GM21360 (cell line): Measurements from ENCODE around the gene SGMS1.
A peak's percentile ranks its signal among the peaks of the same experiment; 100 is the strongest.
"Not testable (repeated sequence)": the region's sequence is repeated elsewhere in the genome, so short reads cannot be mapped to it uniquely, and the experiment has no call there.

Source experiments
- ATAC-seq: cut with Tn5 transposase; IDR thresholded peaks from one replicate; pipeline ENCODE4 v1.9.1; 2021; ENCODE audit warnings: mild to moderate bottlenecking, moderate library complexity; ENCODE audit not compliant: unreplicated experiment

Gene SGMS1

DNA sequence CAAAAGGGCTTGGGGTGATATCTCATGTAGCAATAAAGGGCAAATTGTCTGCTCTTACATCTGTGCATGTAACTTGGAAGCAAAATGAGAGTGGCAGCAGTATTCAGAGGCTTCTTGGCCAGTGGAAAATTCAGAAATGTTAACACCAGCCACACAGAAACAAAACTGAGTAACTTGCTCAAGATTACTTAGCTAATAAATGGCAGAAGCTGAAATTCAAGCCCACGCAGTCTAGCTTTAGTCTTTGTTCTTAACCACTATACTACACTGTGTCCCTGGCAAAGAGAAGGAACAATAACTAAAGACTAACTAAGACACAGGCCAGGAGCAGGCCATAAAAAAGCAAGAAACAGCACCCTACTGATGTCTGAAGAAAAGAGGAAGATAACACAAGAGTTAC lies 186.5 kb downstream of the SGMS1 start:
- no peak for ATAC-seq

DNA sequence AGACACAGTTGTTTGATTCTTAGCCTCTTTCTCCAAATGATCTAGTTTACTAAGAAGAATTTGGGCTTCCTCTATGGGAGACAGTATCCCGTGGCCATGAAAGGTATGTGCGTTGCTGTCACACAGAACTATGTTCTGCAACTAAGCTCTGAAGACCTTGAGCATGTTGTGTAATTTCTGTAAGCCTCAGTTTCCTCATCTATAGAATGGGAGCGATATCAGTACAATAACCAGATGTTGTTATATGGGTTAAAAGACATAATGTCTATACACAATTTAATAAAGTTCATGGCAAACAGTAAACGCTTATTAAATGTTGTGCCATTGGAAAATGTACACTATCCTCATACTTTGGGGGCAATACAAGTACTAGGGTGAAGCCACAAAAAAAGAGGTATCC lies 187.0 kb downstream of the SGMS1 start:
- ATAC-seq = no peak

DNA sequence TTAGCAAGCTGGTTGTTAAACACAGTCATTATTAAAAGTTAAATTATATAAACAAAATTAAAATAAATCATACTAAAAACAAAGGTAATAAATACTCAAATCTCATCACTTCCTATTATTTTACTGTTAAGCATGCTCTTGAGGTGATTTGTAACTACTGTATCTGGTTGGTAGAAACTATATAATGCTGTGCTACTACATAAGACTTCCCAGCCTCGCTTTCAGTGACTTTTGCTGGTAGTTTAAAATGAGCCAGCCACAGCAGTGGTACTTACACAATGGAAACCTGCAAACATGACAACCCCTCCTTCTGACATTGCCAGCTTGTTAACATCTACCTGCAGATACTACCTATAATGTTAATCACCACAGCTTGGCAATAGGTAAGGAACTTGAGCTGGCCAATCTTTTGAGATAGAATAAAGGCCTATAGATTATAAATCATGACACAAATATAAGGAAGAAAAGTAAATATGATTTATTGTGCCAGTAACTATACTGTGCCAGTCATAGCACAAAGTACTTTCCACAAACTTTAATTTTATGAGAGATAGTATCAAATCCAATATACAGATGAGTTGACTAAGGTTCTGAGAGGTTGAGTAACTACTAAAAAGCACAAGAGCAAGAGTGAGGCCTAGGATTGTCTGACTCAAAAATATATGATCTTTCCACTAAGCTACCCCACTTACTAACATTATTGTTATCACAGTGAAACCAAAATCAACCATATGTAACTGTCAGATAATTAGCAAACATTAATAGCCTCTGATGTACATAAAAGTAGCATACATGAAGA lies 191.3 kb downstream of the SGMS1 start:
- peak; percentile 41 for ATAC-seq

DNA sequence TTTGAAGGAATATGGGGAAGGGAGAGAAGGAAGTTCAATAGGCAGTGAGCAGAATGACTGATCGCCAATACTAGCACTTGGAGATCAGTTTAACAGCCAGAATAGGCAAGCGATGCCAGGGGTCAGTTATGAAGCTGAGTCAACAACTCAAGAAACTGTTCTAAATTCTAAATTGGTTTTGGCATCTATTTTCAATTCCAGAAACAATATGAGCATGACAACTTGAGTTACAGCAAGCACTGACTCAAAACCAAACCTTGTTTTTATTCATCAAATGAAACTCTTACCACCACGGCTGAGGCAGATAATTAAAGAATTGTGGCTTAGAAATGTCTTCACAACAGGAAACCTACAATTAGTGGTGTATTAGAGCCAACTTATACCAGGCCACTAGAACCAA lies 192.0 kb downstream of the SGMS1 start:
- ATAC-seq = peak; percentile 80

DNA sequence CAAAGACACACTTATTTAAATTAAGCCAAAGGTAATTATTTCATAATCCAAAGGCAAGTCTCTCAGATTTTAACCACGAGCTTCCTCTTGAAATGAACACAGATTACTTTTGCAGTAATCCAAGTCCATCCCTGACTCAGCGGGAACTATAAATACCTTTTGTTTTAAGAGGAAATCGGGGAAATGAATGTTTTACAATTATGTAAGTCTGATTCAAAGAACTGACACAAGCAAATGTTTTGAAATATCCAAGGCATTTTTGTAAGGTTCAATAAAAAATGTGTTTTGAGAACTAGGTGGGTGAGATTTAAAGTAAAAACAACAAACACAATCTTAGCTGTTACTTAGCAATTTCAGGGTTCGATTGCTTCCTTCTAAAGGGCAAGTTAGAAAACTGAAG lies 192.6 kb downstream of the SGMS1 start:
- ATAC-seq = no peak

DNA sequence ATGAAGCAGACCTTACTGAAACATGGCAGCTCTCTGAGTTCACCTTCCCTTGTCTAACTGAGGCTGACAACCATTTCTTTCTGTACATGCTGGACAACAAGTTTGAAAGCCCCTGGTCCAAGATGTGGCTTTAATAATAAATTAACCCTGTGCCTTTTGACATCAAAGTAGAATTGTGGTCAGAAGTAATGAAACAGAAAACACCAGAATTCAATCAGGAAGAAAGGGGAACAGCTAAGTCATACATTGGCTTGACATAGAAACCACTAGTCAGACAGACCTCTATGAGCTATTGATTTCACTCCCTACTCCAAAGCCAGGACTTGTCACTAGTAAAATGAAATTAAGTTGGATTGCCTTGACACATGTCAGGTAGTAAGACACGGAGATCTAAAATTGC lies 197.3 kb downstream of the SGMS1 start:
- no peak for ATAC-seq

DNA sequence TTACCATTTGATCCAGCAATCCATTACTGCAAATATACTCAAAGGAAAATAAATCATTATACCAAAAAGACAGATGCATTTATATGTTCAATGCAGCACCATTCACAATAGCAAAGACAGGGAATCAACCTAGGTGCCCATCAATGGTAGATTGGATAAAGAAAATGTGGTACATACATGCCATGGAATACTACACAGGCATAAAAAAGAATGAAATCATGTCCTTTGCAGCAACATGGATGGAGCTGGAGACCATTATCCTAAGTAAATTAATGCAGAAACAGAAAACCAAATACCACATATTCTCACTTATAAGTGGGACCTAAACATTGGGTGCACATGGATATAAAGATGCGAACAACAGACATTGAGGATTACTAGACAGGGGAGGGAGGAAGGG lies 198.5 kb downstream of the SGMS1 start:
- ATAC-seq = not testable (repeated sequence)

DNA sequence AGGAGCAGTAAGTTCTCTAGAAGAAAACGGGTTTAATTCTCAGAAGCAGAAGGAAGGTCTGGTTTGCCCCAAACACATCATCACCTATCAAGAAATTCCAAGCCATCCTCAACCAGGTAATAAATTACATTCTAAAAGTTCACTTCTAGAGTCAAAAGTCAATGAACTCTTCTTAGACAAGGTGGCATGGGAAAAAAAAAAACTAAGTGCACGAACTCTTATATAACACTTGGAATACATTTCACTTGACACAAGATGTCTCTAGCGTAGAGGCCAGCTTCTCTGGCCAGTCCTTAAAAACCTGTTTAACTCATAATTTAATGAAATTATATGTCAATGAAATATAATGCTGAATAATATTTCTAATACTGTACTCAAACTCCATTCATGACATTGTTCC lies 200.3 kb downstream of the SGMS1 start:
- ATAC-seq = no peak

DNA sequence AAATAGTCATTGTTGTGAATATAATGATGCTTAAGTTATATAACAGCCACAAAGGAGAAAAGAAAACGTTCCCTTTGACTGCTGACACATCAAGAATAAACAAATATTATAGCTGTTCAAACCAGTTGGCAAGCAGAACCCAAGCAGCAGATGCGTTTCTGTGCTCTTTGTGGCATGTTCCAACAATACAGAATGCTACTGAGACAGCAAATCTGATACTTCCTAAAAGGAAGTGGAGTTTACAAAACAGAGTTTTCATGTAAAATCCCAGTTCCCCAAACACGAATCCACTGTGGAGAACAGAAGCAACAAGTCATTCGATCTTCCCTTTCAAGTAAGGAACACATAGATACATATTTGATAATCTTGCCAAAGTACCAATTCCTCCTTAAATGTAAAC lies 201.5 kb downstream of the SGMS1 start:
- ATAC-seq = no peak

DNA sequence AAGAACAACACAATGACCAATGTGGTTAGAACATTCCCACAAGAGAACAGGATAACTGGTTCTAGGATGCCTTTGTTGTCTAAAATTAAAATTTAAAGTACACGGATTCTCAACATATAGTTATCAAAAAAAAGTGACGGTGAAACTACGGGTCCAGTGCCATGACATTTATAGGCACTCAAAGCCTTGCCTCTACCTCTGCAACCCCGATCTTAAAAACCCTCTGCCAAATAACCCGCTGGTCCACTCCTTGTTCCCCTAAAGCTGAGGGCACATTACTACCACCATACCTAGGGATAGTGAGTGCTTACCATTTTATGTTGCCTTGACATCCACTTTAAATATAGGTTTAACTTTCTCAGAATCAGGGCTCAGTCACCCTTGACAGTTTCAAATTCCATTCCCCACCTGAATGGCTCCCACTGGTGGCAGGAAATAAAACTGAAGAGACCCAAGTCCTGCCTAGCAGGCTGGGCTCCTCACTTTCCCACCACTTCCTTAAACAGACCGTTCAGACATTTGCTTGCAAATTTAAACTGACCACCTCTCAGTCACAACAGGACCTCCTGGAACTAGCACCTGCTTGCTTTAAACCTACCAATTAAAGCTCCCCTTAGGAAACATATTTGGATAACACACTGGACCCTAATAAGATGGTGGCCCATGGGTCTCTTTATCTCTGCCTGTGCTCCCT lies 202.6 kb downstream of the SGMS1 start:
- ATAC-seq = peak; percentile 36

DNA sequence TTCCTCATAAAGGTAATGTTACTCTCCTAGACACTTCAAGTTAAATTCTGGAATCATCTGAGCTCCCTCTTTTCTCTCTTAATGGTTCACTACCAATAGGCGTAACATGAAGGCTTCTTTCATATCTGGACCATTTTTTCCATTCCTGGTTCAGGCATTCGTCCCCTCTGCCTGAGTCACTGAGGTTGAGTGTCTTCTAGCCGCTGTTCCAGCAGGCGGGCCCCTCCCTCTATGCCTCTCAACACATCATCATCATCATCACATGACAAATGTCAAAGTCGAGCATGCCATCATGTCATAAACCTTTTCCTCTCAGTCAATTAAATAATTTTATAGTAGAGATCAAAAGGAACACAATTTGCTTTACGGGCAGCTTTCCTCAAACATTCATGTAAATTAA lies 203.6 kb downstream of the SGMS1 start:
- ATAC-seq = no peak

DNA sequence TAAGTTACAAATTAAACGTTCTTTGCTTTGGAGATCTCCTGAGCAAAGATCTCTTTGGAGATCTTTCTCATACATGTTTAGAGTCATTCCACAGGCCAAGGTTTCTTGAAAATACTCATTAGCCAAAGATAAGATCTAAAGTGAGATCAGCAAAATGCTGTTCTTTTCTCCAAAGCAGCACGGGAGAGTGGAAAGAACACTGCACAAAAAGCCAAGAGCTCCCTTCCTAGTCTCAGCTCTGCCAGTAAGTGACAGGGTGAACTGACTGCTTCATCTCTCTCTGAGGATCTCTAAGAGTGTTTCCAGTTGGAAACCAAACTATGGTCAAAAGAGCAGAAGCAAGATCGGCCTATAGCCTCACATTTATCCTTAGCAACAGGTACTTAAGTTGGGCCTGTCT lies 204.0 kb downstream of the SGMS1 start:
- ATAC-seq = no peak

DNA sequence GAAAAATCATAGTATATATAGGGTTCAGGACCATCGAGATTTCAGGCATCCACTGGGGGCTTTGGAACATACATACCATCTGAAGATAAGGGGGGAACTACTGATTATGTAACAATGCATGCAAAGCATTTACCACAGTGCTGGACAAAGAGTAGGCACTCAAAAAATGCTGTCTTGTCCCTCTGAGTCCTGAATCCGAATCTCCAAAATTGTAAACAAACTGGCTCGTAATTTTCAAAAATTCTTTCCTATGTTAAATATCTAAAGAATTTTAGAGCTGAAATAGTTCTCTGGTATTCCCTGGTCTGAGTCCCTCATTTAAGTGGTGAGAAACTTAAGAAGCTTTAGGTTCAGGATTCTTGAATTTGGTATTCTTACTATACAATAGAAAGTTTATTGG lies 204.7 kb downstream of the SGMS1 start:
- ATAC-seq = no peak

DNA sequence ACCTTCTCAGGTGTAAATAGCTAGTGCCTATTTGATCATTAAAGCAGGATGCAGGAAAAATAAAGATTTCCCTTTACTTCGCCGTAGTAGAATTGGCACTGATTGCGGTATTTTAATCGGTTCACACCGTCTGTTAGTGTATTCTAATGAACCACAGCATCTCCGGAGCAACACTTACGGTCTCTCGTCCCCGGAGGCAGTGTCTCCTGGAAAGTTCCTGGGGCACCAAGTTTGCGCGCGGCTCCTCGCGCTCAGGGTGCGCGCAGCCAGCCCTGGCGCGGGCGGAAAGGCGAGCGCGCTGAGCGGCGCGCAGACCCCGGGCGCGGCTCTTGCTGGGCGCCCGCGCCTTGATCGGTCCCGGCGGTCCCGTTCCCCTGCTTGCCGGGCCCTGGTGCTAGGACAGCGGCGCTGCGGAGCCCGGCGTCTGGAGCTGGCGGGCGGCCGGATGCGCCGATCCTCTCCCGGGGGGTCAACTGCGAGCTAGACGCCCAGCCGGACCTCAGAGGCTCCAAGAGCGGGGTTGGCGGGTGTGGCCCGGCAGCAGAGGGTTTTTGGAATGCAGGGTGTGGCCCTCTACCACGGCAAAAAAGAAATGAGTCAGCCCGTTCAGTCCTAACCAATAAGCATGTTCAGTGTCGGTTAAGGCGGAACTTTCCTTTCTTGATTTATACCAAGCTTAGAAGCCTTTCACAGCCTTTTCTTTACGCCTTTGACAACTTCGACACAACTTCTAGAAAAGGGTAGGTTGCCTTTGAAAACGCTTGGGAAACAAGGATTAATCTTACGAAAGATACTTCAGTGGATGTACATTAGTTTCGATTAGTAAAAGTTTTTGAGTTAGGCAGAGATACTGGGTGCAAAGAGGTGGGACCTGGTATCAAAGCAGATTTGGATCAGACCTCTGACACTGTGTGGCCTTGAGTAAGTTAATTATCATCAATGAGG lies 205.6 kb downstream of the SGMS1 start:
- ATAC-seq = peak; percentile 72

DNA sequence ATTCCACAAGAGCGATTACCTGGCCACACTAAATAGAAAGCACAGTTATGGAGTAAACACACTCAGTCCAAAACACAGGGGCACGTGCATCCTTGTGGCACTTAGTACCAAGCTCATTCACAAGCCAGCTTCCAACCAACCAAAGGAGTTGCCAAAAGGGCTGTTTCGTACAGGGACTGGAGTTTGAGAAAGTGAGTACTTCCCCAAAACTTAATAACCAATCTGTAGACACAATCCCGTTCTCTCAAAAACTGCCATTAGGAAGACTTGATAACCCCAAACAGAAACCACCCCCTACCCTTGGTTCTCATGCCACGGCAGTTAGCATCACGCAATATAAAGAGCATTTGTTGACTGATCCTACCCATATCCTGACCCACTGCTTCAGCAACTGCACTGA lies 206.3 kb downstream of the SGMS1 start:
- peak; percentile 8 for ATAC-seq

DNA sequence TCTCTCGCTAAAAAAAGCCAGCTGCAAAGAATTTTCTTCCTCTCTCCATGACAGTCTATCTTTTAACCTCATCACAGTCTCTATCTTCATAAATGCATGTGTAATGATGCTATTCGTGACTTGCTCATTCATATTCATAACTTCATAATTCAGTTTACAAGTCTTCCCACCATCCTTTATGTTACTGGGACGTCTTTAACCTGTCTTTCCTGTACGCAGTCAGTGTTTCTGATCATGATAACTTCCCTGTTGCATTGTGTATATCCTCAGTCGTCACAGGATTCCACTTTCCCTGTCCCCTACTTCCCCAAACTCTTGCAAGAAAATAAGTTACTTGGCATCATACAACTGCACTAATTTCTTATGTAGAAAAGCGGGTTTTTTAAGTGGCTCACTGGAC lies 206.9 kb downstream of the SGMS1 start:
- no peak for ATAC-seq

DNA sequence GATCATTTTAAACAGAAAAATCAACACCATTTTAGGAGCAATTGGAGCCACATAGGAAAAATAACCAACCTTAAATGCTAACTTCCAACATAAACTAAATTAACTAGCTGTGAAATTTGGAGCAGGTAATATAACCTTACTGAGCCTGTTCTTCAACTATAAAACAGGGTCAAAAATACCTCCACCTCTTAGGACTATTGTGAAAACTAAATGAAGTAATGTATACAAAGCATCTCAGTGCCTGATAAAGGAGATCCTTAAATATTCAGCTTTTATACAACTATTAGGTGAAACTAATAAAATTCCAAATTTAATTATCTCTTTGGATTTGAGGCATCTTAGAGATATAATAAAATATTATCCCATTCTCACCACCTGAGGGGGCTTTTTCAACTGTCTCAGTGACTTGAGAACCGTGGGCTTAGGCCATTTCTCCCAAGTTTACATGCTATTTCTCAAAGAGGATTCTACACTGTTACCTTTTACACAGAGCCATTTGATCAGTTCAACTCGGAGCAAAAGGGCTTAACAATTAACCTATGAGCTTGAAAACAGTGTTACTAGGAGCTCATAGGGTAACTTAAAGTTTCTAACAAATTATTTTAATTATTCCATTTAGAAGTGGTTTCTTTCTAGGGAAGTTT lies 207.5 kb downstream of the SGMS1 start:
- no peak for ATAC-seq

DNA sequence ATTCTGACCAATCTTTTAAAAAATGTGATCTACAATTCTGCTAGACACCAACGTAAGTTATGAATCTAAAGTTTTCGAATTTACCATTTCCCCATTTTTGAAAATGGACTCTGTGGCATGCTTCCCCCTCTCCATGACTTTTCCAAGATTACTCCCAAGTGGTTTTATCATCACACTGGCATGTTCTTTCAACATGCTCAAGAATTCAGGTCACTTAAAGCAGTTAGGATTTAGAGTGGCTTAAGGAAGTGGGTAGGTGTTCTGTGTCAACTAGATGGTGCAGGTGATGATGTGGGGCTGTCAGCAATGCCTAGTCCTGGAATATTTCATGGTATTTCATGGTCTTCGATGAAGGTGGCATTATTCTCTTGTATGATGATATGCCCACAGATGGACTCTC lies 208.5 kb downstream of the SGMS1 start:
- no peak for ATAC-seq

DNA sequence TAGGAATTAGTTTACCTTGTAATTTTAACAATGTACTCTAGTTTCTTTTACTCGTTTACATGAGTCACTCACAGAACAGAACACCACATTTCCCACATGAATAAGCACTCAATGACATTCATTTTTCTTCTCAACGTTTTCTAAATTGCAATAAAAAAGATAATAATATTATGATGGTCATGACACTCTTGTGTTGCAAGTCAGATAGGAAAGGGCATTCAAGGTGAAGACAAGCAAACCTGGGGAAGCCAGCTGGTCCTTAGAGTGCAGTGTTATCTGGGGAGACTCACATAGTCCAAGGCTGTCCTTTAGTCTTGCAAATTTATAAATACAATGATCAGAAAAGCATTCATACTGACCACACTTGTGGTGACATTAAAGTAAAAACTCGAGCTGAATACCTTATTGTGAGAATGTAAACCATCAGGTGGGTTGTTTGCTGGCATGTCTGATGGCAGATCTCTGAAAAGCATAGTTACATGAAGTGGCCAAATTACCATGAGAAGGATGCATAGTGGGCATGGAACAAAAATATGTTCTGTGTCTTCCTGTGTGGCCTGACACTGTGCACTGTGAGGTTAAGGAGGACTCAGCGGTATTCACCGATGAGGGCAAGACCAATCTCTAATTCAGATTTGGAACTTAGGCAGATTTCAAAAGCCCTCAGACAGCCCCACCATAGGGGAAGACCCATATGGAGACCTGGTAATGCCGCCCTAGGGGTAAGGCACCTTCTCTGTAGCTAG lies 213.5 kb downstream of the SGMS1 start:
- ATAC-seq = no peak

DNA sequence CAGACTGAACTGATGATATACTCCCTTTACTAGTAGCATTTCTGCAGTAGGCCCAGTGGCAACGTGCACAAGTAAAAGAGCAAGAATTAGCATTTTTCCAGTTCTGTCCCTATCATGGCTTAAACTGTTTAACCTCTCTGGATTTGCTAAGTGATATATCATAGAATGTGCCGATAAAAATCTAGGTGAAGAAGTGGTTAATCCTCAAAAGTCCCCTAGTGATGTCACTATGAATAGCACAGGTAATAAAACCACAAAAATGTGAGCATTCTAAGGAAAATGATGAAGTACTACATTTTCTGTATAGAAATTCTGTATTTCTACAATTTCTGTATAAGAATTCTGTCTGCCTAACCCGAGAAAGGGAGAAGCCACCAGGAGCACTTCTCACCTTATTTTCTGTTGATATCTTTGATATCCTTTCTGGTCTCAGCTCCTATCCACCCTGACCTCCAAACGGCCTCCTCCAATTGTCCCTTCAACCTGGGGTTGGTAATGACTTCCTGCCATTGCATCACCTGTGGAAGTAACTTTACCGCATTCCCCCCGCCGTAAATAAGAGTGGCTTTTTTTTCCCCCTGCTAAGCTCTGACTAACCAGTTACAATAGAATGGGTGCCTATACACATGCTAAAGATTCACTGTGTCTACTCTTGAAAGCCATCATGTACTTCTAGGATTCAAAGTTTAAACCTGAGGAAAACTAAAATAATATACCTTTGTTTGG lies 216.5 kb downstream of the SGMS1 start:
- ATAC-seq = no peak
